CD4-positive, alpha-beta memory T cell (primary cell): ENCODE results near the gene LGI1. TPM values are rescaled to one million over a fixed set of nuclear protein-coding genes. Genes with fewer than 3 reads are reported as not detected.

ENCODE experiments used
- CTCF ChIA-PET: fragments of 350-600 bp; sonication (Branson Sonifier 250); formaldehyde crosslinking; loops from one replicate; lab custom pipeline; 2021; ENCODE audit warnings: inconsistent platforms; ENCODE audit not compliant: partially characterized antibody; lab: Charles Lee
- POLR2A ChIA-PET: fragments of 350-600 bp; sonication (Branson Sonifier 250); formaldehyde crosslinking; loops from one replicate; lab custom pipeline; 2021; ENCODE audit not compliant: partially characterized antibody; lab: Charles Lee
- DNase-seq, 5 donors: peaks; one replicate each; pipeline versions ENCODE4 v3.0.0 to v3.0.0-alpha.2; 2020 to 2022; ENCODE audit warnings: mixed read lengths in 1 of 5
- H3K27ac ChIP-seq: one replicate; pipeline ENCODE4 v1.7.0; 2013; ENCODE audit warnings: low read depth, low read length
- H3K27me3 ChIP-seq: 2 replicates; pipeline ENCODE4 v1.7.0; 2013; ENCODE audit warnings: mild to moderate bottlenecking, low read length, moderate library complexity; ENCODE audit not compliant: insufficient read depth
- H3K36me3 ChIP-seq: 2 replicates; pipeline ENCODE4 v1.7.0; 2013; ENCODE audit warnings: mild to moderate bottlenecking, low read length, moderate library complexity; ENCODE audit not compliant: insufficient read depth
- H3K4me1 ChIP-seq: 2 replicates; pipeline ENCODE4 v1.7.0; 2013; ENCODE audit warnings: mild to moderate bottlenecking, low read length, moderate library complexity; ENCODE audit not compliant: insufficient read depth
- H3K4me3 ChIP-seq, 2 donors: one replicate each; pipeline ENCODE4 v1.7.0; 2013; ENCODE audit warnings: low read length in 2 of 2, mild to moderate bottlenecking in 1 of 2
- H3K9me3 ChIP-seq, 2 donors: one replicate each; pipeline ENCODE4 v1.7.0; 2013; ENCODE audit warnings: low read length in 2 of 2, control low read depth in 1 of 2; ENCODE audit not compliant: control insufficient read depth in 1 of 2
- H3K27ac Mint-ChIP-seq, 7 donors: one replicate each; pipeline ENCODE4 v1.8.0; 2020 to 2021; ENCODE audit warnings: mixed read lengths in 7 of 7, mild to moderate bottlenecking in 6 of 7, inconsistent platforms in 3 of 7, moderate library complexity in 3 of 7
- H3K27me3 Mint-ChIP-seq, 2 donors: one replicate each; pipeline ENCODE4 v1.8.0; 2020 to 2021; ENCODE audit warnings: mixed read lengths in 2 of 2
- H3K36me3 Mint-ChIP-seq, 2 donors: one replicate each; pipeline ENCODE4 v1.8.0; 2020 to 2021; ENCODE audit warnings: mixed read lengths in 2 of 2, inconsistent platforms in 1 of 2, mild to moderate bottlenecking in 1 of 2
- H3K4me1 Mint-ChIP-seq, 4 donors: one replicate each; pipeline ENCODE4 v1.8.0; 2020 to 2021; ENCODE audit warnings: mixed read lengths in 4 of 4, mild to moderate bottlenecking in 1 of 4
- H3K4me3 Mint-ChIP-seq, 8 donors: one replicate each; pipeline ENCODE4 v1.8.0; 2020 to 2021; ENCODE audit warnings: mixed read lengths in 8 of 8, mild to moderate bottlenecking in 7 of 8, moderate library complexity in 6 of 8, inconsistent platforms in 3 of 8
- H3K9me3 Mint-ChIP-seq, 8 donors: one replicate each; pipeline ENCODE4 v1.8.0; 2020 to 2021; ENCODE audit warnings: mixed read lengths in 8 of 8, mild to moderate bottlenecking in 5 of 8, inconsistent platforms in 3 of 8, moderate library complexity in 1 of 8
- intact Hi-C: fragments of 100-400 bp; cut with micrococcal nuclease; formaldehyde crosslinking; loops from one replicate; pipeline ENCODE4 v1.15.1; 2023
- polyA plus RNA-seq, 2 donors: library from polyadenylated mRNA; unstranded; fragments of 300-500 nt; fragmentation: Illumina TruSeq; gene quantifications; one replicate each; pipeline ENCODE4 v1.2.3, GENCODE V29; 2021
- total RNA-seq, 2 experiments: library from RNA; stranded (reverse); gene quantifications; one replicate each; pipeline ENCODE4 v1.2.3, GENCODE V29; 2021

LGI1 gene
- total RNA-seq (not detected), polyA plus RNA-seq (not detected)

DNA sequence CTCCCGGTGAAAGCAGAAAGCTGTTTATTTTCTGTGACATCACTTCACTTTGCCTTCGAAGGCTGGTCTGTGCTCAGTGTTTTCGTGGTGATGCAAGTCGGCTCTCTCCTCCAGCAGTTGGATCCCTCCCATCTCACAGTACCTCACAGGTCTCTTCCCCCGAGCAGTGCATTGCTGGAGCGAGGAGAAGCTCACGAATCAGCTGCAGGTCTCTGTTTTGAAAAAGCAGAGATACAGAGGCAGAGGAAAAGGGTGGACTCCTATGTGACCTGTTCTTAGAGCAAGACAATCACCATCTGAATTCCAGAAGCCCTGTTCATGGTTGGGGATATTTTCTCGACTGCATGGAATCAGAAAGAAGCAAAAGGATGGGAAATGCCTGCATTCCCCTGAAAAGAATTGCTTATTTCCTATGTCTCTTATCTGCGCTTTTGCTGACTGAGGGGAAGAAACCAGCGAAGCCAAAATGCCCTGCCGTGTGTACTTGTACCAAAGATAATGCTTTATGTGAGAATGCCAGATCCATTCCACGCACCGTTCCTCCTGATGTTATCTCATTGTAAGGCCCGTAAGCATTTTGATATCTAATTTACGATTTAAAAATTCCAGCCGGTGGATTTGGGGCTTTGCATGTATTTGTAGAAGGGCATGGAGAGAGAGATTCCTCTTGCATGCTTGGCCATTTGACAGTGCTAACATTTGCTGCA lies at the start of gene LGI1:
Gene LGI1 (plus strand): TSS at position 136 of the 707 bp plus-strand sequence. CDS start 209 bp downstream, at position 345.
- CTCF ChIA-PET: no interaction called here
- peaks cover 0 to 1% (median 0%) of the 10 kb centered on the region in 8 donors for H3K9me3 Mint-ChIP-seq
- no peaks in the 10 kb centered on the region for H3K36me3 Mint-ChIP-seq
- peaks cover 24 to 27% of the 10 kb centered on the region in 2 donors for H3K27me3 Mint-ChIP-seq
- Histone ChIP-seq H3K4me1 (no peaks in the 10 kb centered on the region), H3K36me3 (no peaks in the 10 kb centered on the region), H3K27ac (no peak within 1 kb of the TSS), H3K27me3 (no peaks in the 10 kb centered on the region), H3K4me3 (no peak within 1 kb of the TSS), H3K9me3 (no peaks in the 10 kb centered on the region)
- peaks cover 5 to 7% (median 7%) of the 10 kb centered on the region in 4 donors for H3K4me1 Mint-ChIP-seq
- H3K27ac Mint-ChIP-seq: no peak within 1 kb of the TSS
- no peak for DNase-seq
- POLR2A ChIA-PET: no interaction called here
- peak within 1 kb of the TSS in 5 of 8 donors; percentile 11 to 67 (median 21) for H3K4me3 Mint-ChIP-seq
- intact Hi-C loops: no loop called here

DNA sequence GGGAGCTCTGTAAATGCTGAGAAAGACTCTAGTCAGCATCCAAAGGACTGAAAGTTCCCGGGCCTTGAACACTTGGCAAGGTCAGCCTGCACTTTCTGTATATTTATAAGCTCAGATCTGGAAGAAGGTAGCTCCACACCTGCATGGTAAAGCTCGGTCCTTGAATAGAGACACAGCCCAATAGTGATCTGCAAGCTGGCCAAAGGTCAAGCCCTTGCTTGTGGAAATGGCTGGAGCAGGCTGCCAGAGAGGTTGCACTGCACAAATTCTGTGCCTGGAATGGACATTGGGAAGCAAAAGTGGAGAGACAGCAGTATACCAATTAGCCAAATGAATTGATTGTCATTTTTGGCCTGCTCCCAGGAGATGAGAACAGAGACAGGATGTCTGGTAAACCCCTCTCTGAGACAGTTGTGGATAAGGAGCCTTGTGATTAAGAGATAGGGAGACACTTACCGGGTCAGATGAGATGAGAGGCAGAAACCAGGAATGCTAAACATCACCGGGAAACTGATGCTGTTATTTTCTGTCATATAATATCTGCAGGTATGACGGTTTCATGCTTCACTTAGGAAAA lies 47.3 kb upstream of the LGI1 start:
- POLR2A ChIA-PET: no interaction called here
- Histone ChIP-seq H3K27ac (no peak overlapping the region), H3K4me3 (no peak overlapping the region), H3K36me3 (no peaks in the 10 kb centered on the region), H3K9me3 (no peaks in the 10 kb centered on the region), H3K27me3 (no peaks in the 10 kb centered on the region), H3K4me1 (no peaks in the 10 kb centered on the region)
- no peaks in the 10 kb centered on the region for H3K36me3 Mint-ChIP-seq
- H3K4me3 Mint-ChIP-seq: no peak overlapping the region
- CTCF ChIA-PET: no interaction called here
- intact Hi-C loops: no loop called here
- H3K4me1 Mint-ChIP-seq: peaks cover 0 to 2% (median 0%) of the 10 kb centered on the region in 4 donors
- H3K27me3 Mint-ChIP-seq: peaks cover 2 to 8% of the 10 kb centered on the region in 2 donors
- H3K27ac Mint-ChIP-seq: no peak overlapping the region
- no peaks in the 10 kb centered on the region for H3K9me3 Mint-ChIP-seq
- DNase-seq: no peak

DNA sequence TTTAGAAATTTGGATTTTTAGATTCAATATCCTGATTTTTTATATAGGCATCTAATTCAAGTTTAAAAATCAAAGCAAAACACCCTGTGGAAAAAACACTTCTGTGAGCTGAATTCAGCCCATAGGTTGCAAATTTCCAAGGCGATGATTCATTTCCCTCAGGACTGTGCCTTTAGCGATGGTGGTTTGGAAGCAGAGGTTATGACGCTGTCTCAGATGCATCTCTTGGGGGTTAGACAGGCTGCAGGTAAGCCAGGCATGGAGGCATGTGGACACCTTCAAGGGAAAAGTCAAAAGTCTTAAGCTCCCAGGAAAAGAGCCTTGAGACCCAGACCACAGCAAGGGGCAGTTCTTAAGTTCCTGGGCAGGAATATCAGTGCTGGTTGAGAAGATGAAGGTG lies 45.8 kb upstream of the LGI1 start:
- Mint-ChIP-seq H3K9me3 (no peaks in the 10 kb centered on the region), H3K27me3 (peaks cover 3 to 8% of the 10 kb centered on the region in 2 donors), H3K36me3 (no peaks in the 10 kb centered on the region), H3K4me3 (no peak overlapping the region), H3K4me1 (no peaks in the 10 kb centered on the region), H3K27ac (peak overlapping the region in 1 of 7 donors; percentile 44)
- H3K36me3 ChIP-seq: no peaks in the 10 kb centered on the region
- H3K4me3 ChIP-seq: no peak overlapping the region
- DNase-seq: no peak
- H3K4me1 ChIP-seq: no peaks in the 10 kb centered on the region
- H3K9me3 ChIP-seq: no peaks in the 10 kb centered on the region
- ChIA-PET CTCF (no interaction called here), POLR2A (no interaction called here)
- intact Hi-C loops: no loop called here
- no peak overlapping the region for H3K27ac ChIP-seq
- no peaks in the 10 kb centered on the region for H3K27me3 ChIP-seq

DNA sequence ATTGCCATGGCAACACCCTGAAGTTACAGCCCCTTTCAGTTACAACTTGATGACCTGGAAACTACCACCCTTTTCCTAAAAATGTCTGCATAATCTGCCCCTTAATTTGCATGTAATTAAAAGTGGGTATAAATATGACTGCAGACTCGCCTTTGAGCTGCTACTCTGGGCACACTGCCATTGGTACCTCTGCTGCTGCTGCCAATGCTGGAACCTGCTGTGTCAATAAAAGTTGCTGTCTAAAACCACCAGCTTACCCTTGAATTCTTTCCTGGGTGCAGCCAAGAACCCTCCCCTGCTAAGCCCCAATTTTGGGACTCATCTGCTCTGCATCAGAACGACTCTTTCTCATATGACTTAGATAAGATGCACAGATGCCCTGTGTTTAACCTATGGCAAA lies 45.1 kb upstream of the LGI1 start:
- H3K9me3 ChIP-seq: no peaks in the 10 kb centered on the region
- no peaks in the 10 kb centered on the region for H3K27me3 ChIP-seq
- no peaks in the 10 kb centered on the region for H3K4me1 Mint-ChIP-seq
- ChIA-PET POLR2A (no interaction called here), CTCF (no interaction called here)
- H3K4me3 Mint-ChIP-seq: no peak overlapping the region
- H3K4me1 ChIP-seq: no peaks in the 10 kb centered on the region
- H3K27ac ChIP-seq: no peak overlapping the region
- no peaks in the 10 kb centered on the region for H3K9me3 Mint-ChIP-seq
- no peaks in the 10 kb centered on the region for H3K36me3 ChIP-seq
- H3K27me3 Mint-ChIP-seq: peaks cover 3 to 8% of the 10 kb centered on the region in 2 donors
- DNase-seq: no peak
- H3K27ac Mint-ChIP-seq: no peak overlapping the region
- intact Hi-C loops: no loop called here
- no peak overlapping the region for H3K4me3 ChIP-seq
- no peaks in the 10 kb centered on the region for H3K36me3 Mint-ChIP-seq

GRCh38 chr10:93715345-93715744 lies 42.4 kb upstream of the LGI1 start:
- H3K4me1 Mint-ChIP-seq: no peaks in the 10 kb centered on the region
- no peak overlapping the region for H3K4me3 Mint-ChIP-seq
- no peaks in the 10 kb centered on the region for H3K27me3 ChIP-seq
- H3K4me1 ChIP-seq: no peaks in the 10 kb centered on the region
- no peaks in the 10 kb centered on the region for H3K9me3 Mint-ChIP-seq
- no peak overlapping the region for H3K27ac Mint-ChIP-seq
- no peak for DNase-seq
- intact Hi-C loops: no loop called here
- no peaks in the 10 kb centered on the region for H3K9me3 ChIP-seq
- no peaks in the 10 kb centered on the region for H3K36me3 Mint-ChIP-seq
- ChIA-PET POLR2A (no interaction called here), CTCF (no interaction called here)
- H3K27me3 Mint-ChIP-seq: peaks cover 12 to 16% of the 10 kb centered on the region in 2 donors
- no peak overlapping the region for H3K4me3 ChIP-seq
- no peak overlapping the region for H3K27ac ChIP-seq
- H3K36me3 ChIP-seq: no peaks in the 10 kb centered on the region

- intact Hi-C loops: no loop called here
- no peaks in the 10 kb centered on the region for H3K36me3 ChIP-seq
- Mint-ChIP-seq H3K9me3 (no peaks in the 10 kb centered on the region), H3K4me3 (no peak overlapping the region), H3K36me3 (no peaks in the 10 kb centered on the region), H3K27ac (no peak overlapping the region), H3K4me1 (no peaks in the 10 kb centered on the region), H3K27me3 (peaks cover 12 to 24% of the 10 kb centered on the region in 2 donors)
- H3K27ac ChIP-seq: no peak overlapping the region
- CTCF ChIA-PET: no interaction called here
- no peaks in the 10 kb centered on the region for H3K27me3 ChIP-seq
- POLR2A ChIA-PET: no interaction called here
- no peaks in the 10 kb centered on the region for H3K4me1 ChIP-seq
- no peak overlapping the region for H3K4me3 ChIP-seq
- no peaks in the 10 kb centered on the region for H3K9me3 ChIP-seq
- no peak for DNase-seq
Observed at GRCh38 chr10:93716766-93717165, 41.0 kb upstream of the LGI1 start.

- POLR2A ChIA-PET: no interaction called here
- intact Hi-C loops: no loop called here
- H3K4me1 Mint-ChIP-seq: no peaks in the 10 kb centered on the region
- no peak overlapping the region for H3K4me3 Mint-ChIP-seq
- no peaks in the 10 kb centered on the region for H3K36me3 Mint-ChIP-seq
- no peak for DNase-seq
- CTCF ChIA-PET: interaction anchor here (1.0 to 1.2 kb wide), 2 partner anchors 13 to 41 kb away, joined by 3 to 4 read pairs; no protein-coding TSS in a partner anchor
- no peaks in the 10 kb centered on the region for H3K9me3 Mint-ChIP-seq
- no peak overlapping the region for H3K27ac Mint-ChIP-seq
- H3K36me3 ChIP-seq: no peaks in the 10 kb centered on the region
- no peaks in the 10 kb centered on the region for H3K27me3 ChIP-seq
- H3K9me3 ChIP-seq: no peaks in the 10 kb centered on the region
- no peaks in the 10 kb centered on the region for H3K4me1 ChIP-seq
- no peak overlapping the region for H3K27ac ChIP-seq
- no peak overlapping the region for H3K4me3 ChIP-seq
- peaks cover 16 to 27% of the 10 kb centered on the region in 2 donors for H3K27me3 Mint-ChIP-seq
Observed at GRCh38 chr10:93718937-93719725, 38.6 kb upstream of the LGI1 start.
